Activated T-cell treated with anti-CD3 and anti-CD28 coated beads for 48 hours (primary cell): ENCODE measurements around the gene TMCC3.
"Not testable (repeated sequence)": the region's sequence is repeated elsewhere in the genome, so short reads cannot be mapped to it uniquely, and the experiment has no call there.

Experiments used
- DNase-seq: peaks from one replicate; pipeline ENCODE4 v3.0.0-alpha.2; 2020; ENCODE audit warnings: low read depth

Gene TMCC3

GRCh38 chr12:94650143-94651056, at the start of gene TMCC3:
TMCC3 (minus strand) TSS chr12:94650557; CDS start chr12:94650430, 127 bp downstream.
- DNase-seq: peak; percentile 9

- no peak for DNase-seq
Observed at GRCh38 chr12:94699801-94700200, 49.4 kb upstream of the TMCC3 start.

GRCh38 chr12:94698578-94698977, 48.2 kb upstream of the TMCC3 start:
- DNase-seq: no peak

GRCh38 chr12:94697631-94698030, 47.3 kb upstream of the TMCC3 start:
- DNase-seq: no peak

GRCh38 chr12:94694732-94695131, 44.4 kb upstream of the TMCC3 start:
- DNase-seq: no peak

GRCh38 chr12:94692826-94693225, 42.5 kb upstream of the TMCC3 start:
- DNase-seq: not testable (repeated sequence)

GRCh38 chr12:94690198-94690771, 39.9 kb upstream of the TMCC3 start:
- DNase-seq: no peak

- no peak for DNase-seq
Observed at GRCh38 chr12:94689646-94690036, 39.3 kb upstream of the TMCC3 start.

- DNase-seq: no peak
Observed at GRCh38 chr12:94689002-94689645, 38.8 kb upstream of the TMCC3 start.

GRCh38 chr12:94687891-94688290, 37.5 kb upstream of the TMCC3 start:
- no peak for DNase-seq

- no peak for DNase-seq
Observed at GRCh38 chr12:94686834-94687628, 36.7 kb upstream of the TMCC3 start.

- no peak for DNase-seq
Observed at GRCh38 chr12:94684416-94685142, 34.2 kb upstream of the TMCC3 start.

- DNase-seq: no peak
Observed at GRCh38 chr12:94679554-94680195, 29.3 kb upstream of the TMCC3 start.

GRCh38 chr12:94678849-94679248, 28.5 kb upstream of the TMCC3 start:
- DNase-seq: no peak

- no peak for DNase-seq
Observed at GRCh38 chr12:94678379-94678778, 28.0 kb upstream of the TMCC3 start.

GRCh38 chr12:94677778-94678177, 27.4 kb upstream of the TMCC3 start:
- no peak for DNase-seq

- DNase-seq: no peak
Observed at GRCh38 chr12:94676922-94677321, 26.6 kb upstream of the TMCC3 start.

- DNase-seq: no peak
Observed at GRCh38 chr12:94676031-94676641, 25.8 kb upstream of the TMCC3 start.

- no peak for DNase-seq
Observed at GRCh38 chr12:94674835-94675234, 24.5 kb upstream of the TMCC3 start.

GRCh38 chr12:94674051-94674451, 23.7 kb upstream of the TMCC3 start:
- no peak for DNase-seq

GRCh38 chr12:94673496-94673895, 23.1 kb upstream of the TMCC3 start:
- DNase-seq: no peak
